B cell (primary cell): ENCODE measurements around the gene UBR1. TPM values are rescaled to one million over a fixed set of nuclear protein-coding genes. Genes with fewer than 3 reads are reported as not detected.

Experiments
- ATAC-seq: fragments of 200-7000 bp; cut with Tn5 transposase; one replicate; pipeline ENCODE4 v1.10.0; 2021; ENCODE audit warnings: low read depth, mild to moderate bottlenecking, moderate number of reproducible peaks, moderate library complexity
- CTCF ChIA-PET: fragments of 350-600 bp; sonication (Branson Sonifier 250); formaldehyde crosslinking; loops from one replicate; lab custom pipeline; 2021; ENCODE audit warnings: antibody characterized with exemption, inconsistent platforms; lab: Charles Lee
- POLR2A ChIA-PET: fragments of 350-600 bp; sonication (Branson Sonifier 250); formaldehyde crosslinking; loops from one replicate; lab custom pipeline; 2021; ENCODE audit warnings: antibody characterized with exemption; lab: Charles Lee
- DNase-seq: peaks from one replicate; pipeline ENCODE4 v3.0.0; 2013
- H2AFZ ChIP-seq: 2 replicates; pipeline ENCODE4 v1.6.1; 2012; ENCODE audit warnings: mild to moderate bottlenecking, low read depth, low read length; ENCODE audit not compliant: insufficient read depth, poor library complexity, severe bottlenecking
- H3K27ac ChIP-seq, 2 donors: 1 replicate in 1 of 2; 2 replicates in 1 of 2; pipeline ENCODE4 v1.5.1; 2012 to 2013; ENCODE audit warnings: low read length in 2 of 2, mild to moderate bottlenecking in 2 of 2, moderate library complexity in 1 of 2
- H3K27me3 ChIP-seq, 4 experiments: fragments of 200-600 bp in 1 of 4; sonication (generic) in 1 of 4; replicated peaks in 1 of 4; 1 replicate in 2 of 4; 2 replicates in 2 of 4; pipeline versions ENCODE4 v1.6.1 to v1.7.0; 2013 to 2016; ENCODE audit warnings: low read length in 3 of 4, mild to moderate bottlenecking in 2 of 4, mixed read lengths in 1 of 4, moderate library complexity in 1 of 4; ENCODE audit not compliant: insufficient read depth in 4 of 4, control insufficient read depth in 3 of 4; ENCODE audit errors: control extremely low read depth in 1 of 4
- H3K36me3 ChIP-seq, 2 experiments: replicated peaks in 1 of 2; 1 replicate in 1 of 2; 2 replicates in 1 of 2; pipeline versions ENCODE4 v1.6.1 to v1.7.1; 2013; ENCODE audit warnings: low read length in 1 of 2; ENCODE audit not compliant: insufficient read depth in 2 of 2, control insufficient read depth in 1 of 2; ENCODE audit errors: control extremely low read depth in 1 of 2, extremely low read depth in 1 of 2
- H3K4me1 ChIP-seq, 2 donors: fragments of 200-600 bp in 1 of 2; sonication (generic) in 1 of 2; 1 replicate in 1 of 2; 2 replicates in 1 of 2; pipeline versions ENCODE4 v1.5.1 to v1.6.1; 2013 to 2017; ENCODE audit warnings: low read length in 2 of 2; ENCODE audit not compliant: control insufficient read depth in 2 of 2, insufficient read depth in 2 of 2
- H3K4me2 ChIP-seq: replicated peaks from 2 replicates; pipeline ENCODE3; 2012; ENCODE audit warnings: mild to moderate bottlenecking, low read depth, low read length; ENCODE audit not compliant: poor library complexity, severe bottlenecking
- H3K4me3 ChIP-seq, 5 experiments: fragments of 200-600 bp in 1 of 5; sonication (generic) in 1 of 5; 1 replicate in 3 of 5; 2 replicates in 2 of 5; pipeline versions ENCODE4 v1.5.1 to v1.7.0; 2011 to 2016; ENCODE audit warnings: low read length in 4 of 5, mild to moderate bottlenecking in 4 of 5, low read depth in 2 of 5, control low read depth in 1 of 5, moderate library complexity in 1 of 5; ENCODE audit not compliant: insufficient read depth in 1 of 5; ENCODE audit errors: control extremely low read depth in 1 of 5, extremely low read depth in 1 of 5
- H3K79me2 ChIP-seq: fragments of 200-600 bp; sonication (generic); one replicate; pipeline ENCODE4 v1.6.0; 2016; ENCODE audit warnings: low read length; ENCODE audit not compliant: control insufficient read depth, insufficient read depth
- H3K9ac ChIP-seq: fragments of 200-600 bp; sonication (generic); 2 replicates; pipeline ENCODE4 v1.6.1; 2017; ENCODE audit warnings: mild to moderate bottlenecking, low read length, moderate library complexity
- H3K9me3 ChIP-seq, 3 donors: one replicate each; pipeline versions ENCODE4 v1.6.1 to v1.7.1; 2013; ENCODE audit warnings: low read length in 2 of 3; ENCODE audit not compliant: control insufficient read depth in 2 of 3, insufficient read depth in 1 of 3; ENCODE audit errors: control extremely low read depth in 1 of 3
- H4K20me1 ChIP-seq: 2 replicates; pipeline ENCODE4 v1.6.0; 2012; ENCODE audit warnings: mild to moderate bottlenecking, low read length; ENCODE audit not compliant: insufficient read depth, control insufficient read depth, poor library complexity, severe bottlenecking
- H3K27ac Mint-ChIP-seq: one replicate; pipeline ENCODE4 v1.8.0; 2021; ENCODE audit warnings: mixed read lengths
- H3K27me3 Mint-ChIP-seq: one replicate; pipeline ENCODE4 v1.8.0; 2021; ENCODE audit warnings: mixed read lengths
- H3K4me1 Mint-ChIP-seq: one replicate; pipeline ENCODE4 v1.8.0; 2021; ENCODE audit warnings: mixed read lengths
- H3K4me3 Mint-ChIP-seq: one replicate; pipeline ENCODE4 v1.8.0; 2021; ENCODE audit warnings: mixed read lengths
- H3K9me3 Mint-ChIP-seq: one replicate; pipeline ENCODE4 v1.8.0; 2022; ENCODE audit warnings: mixed read lengths; ENCODE audit not compliant: insufficient read depth
- EZH2 ChIP-seq: IDR thresholded peaks from 2 replicates; pipeline ENCODE4 v1.6.1; 2012; ENCODE audit warnings: borderline replicate concordance, low read depth, mild to moderate bottlenecking, moderate library complexity, low read length; ENCODE audit not compliant: insufficient read depth, poor library complexity, severe bottlenecking
- WGBS: methylation state at CpG from one replicate; pipeline ENCODE4 v1.1.5; 2013; ENCODE audit warnings: missing lambda C conversion rate; ENCODE audit not compliant: insufficient coverage; 5-methylcytosine and 5-hydroxymethylcytosine counted together
- intact Hi-C: fragments of 100-400 bp; cut with micrococcal nuclease; formaldehyde crosslinking; loops from one replicate; pipeline ENCODE4 v1.10.0; 2022
- polyA plus RNA-seq: library from polyadenylated mRNA; depleted of rRNA; stranded (reverse); fragments of >200 nt; gene quantifications from 2 replicates; pipeline ENCODE4 v1.2.3, GENCODE V29; 2012
- total RNA-seq, 2 donors: library from RNA; stranded (reverse); fragments of 120-200 nt in 1 of 2; gene quantifications; 1 replicate in 1 of 2; 2 replicates in 1 of 2; pipeline versions ENCODE4 v1.2.3 to v1.2.4, GENCODE V29; 2013 to 2022
- TF ChIP-seq, protein P1 (sequence below): fragments of 200-600 bp; IDR thresholded peaks from one replicate; pipeline ENCODE4 v1.8.0; 2022; ENCODE audit warnings: antibody characterized with exemption, mild to moderate bottlenecking

UBR1 gene
- total and polyA plus RNA-seq, 2 donors (not counting 1 experiment from before 2014, with no cell fraction given), result 9.7 to 66.7 TPM

DNA sequence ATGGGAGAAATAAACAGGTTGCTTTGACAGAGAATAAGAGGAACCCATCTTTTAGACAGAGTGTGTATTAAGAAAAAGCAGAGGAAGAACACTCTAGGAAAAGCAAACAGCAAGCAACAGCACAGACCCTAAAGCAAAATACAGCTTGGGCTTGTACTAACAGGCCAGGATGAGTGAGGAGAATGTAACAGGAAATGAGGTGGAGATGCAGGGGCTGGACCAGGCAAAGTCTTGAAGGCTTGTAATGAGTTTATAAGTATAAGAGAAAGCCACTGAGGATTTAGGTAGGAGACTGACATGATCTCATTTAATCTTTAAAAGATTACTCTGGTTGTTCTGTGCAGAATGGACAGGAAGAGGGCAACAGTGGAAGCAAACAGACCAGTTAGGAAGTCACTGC lies 4.9 kb downstream of the UBR1 start:
- H3K27me3 Mint-ChIP-seq, result no peaks in the 10 kb centered on the region
- Histone ChIP-seq H3K4me3 (no peak overlapping the region), H4K20me1 (peaks cover 9% of the 10 kb centered on the region), H3K36me3 (peaks cover 8 to 20% of the 10 kb centered on the region in 2 experiments), H3K9ac (no peak overlapping the region), H3K9me3 (no peaks in the 10 kb centered on the region), H3K79me2 (peaks cover 99% of the 10 kb centered on the region), H3K27me3 (no peaks in the 10 kb centered on the region), H3K4me1 (peaks cover 15 to 17% of the 10 kb centered on the region in 2 donors), H3K4me2 (no peak overlapping the region), H3K27ac (no peak overlapping the region), H2AFZ (no peak overlapping the region)
- intact Hi-C loops, result no loop called here
- TF ChIP-seq, protein P1, sequence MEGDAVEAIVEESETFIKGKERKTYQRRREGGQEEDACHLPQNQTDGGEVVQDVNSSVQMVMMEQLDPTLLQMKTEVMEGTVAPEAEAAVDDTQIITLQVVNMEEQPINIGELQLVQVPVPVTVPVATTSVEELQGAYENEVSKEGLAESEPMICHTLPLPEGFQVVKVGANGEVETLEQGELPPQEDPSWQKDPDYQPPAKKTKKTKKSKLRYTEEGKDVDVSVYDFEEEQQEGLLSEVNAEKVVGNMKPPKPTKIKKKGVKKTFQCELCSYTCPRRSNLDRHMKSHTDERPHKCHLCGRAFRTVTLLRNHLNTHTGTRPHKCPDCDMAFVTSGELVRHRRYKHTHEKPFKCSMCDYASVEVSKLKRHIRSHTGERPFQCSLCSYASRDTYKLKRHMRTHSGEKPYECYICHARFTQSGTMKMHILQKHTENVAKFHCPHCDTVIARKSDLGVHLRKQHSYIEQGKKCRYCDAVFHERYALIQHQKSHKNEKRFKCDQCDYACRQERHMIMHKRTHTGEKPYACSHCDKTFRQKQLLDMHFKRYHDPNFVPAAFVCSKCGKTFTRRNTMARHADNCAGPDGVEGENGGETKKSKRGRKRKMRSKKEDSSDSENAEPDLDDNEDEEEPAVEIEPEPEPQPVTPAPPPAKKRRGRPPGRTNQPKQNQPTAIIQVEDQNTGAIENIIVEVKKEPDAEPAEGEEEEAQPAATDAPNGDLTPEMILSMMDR, result no peak
- no peak for TF ChIP-seq EZH2
- peaks cover 59% of the 10 kb centered on the region for H3K4me1 Mint-ChIP-seq
- no peak overlapping the region for H3K4me3 Mint-ChIP-seq
- H3K9me3 Mint-ChIP-seq, result no peaks in the 10 kb centered on the region
- POLR2A ChIA-PET, result no interaction called here
- no peak for DNase-seq
- H3K27ac Mint-ChIP-seq, result no peak overlapping the region
- CTCF ChIA-PET, result no interaction called here
- no peak for ATAC-seq

DNA sequence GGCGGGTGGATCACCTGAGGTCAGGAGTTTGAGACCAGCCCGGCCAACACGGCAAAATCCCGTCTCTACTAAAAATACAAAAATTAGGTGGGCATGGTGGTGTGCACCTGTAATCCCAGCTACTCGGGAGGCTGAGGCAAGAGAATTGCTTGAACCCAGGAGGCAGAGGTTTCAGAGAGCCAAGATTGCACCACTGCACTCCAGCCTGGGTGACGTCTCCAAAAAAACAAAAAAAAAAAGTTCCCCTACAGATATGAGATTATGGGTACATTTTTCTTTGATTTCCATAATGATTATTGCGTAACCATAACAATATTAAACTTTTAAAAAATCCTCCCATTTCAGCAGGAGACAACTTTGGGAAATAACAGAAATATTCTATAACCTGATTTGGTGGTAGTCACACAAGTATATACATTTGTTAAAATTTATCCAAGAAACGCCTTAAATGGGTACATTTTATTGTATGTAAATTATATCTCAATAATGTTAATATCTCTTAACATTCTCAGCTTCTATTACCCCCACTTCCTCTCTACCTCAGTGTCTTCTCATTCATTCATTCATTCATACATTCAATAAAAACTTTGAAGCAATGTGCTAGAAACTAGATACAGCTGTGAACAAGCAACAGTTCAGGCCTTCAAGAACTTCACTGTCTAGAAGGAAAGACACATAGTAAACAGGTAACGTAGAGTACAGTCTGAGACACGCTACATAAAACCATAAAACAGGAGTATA lies 6.6 kb downstream of the UBR1 start:
- Histone ChIP-seq H2AFZ (no peak overlapping the region), H3K27ac (no peak overlapping the region), H3K27me3 (no peaks in the 10 kb centered on the region), H3K9me3 (no peaks in the 10 kb centered on the region), H3K4me1 (peaks cover 1 to 7% of the 10 kb centered on the region in 2 donors), H3K9ac (no peak overlapping the region), H3K4me3 (no peak overlapping the region), H3K79me2 (peaks cover 96% of the 10 kb centered on the region), H4K20me1 (peaks cover 9% of the 10 kb centered on the region), H3K4me2 (no peak overlapping the region), H3K36me3 (peaks cover 11 to 20% of the 10 kb centered on the region in 2 experiments)
- Mint-ChIP-seq H3K27me3 (no peaks in the 10 kb centered on the region), H3K9me3 (no peaks in the 10 kb centered on the region), H3K4me1 (peaks cover 53% of the 10 kb centered on the region), H3K4me3 (no peak overlapping the region), H3K27ac (no peak overlapping the region)
- no peak for TF ChIP-seq EZH2
- TF ChIP-seq, protein P1, result no peak
- CTCF ChIA-PET, result no interaction called here
- WGBS, result no CpG with 5 or more reads among the region's 10 CpGs
- ATAC-seq (no peak), DNase-seq (no peak)
- intact Hi-C loops, result no loop called here
- POLR2A ChIA-PET, result no interaction called here
